IMR-90 (cell line): ENCODE data around the gene HNMT.
A peak's percentile ranks its signal among the peaks of the same experiment; 100 is the strongest.

ENCODE experiments used
- BHLHE40 ChIP-seq: fragments of 150-350 bp; IDR thresholded peaks from 2 replicates; pipeline ENCODE4 v1.6.1; 2016; ENCODE audit warnings: mild to moderate bottlenecking, low read depth, low read length
- CEBPB ChIP-seq: IDR thresholded peaks from 2 replicates; pipeline ENCODE4 v1.6.1; 2012; ENCODE audit warnings: low read depth, low read length, improper control_type of control experiment
- CTCF ChIP-seq: conservative IDR thresholded peaks from 2 replicates; pipeline ENCODE4 v1.5.1; 2012; ENCODE audit warnings: mild to moderate bottlenecking, low read depth, low read length, improper control_type of control experiment
- ELK1 ChIP-seq: fragments of 150-350 bp; IDR thresholded peaks from 2 replicates; pipeline ENCODE4 v1.6.1; 2016; ENCODE audit warnings: low read depth, mild to moderate bottlenecking, low read length, moderate library complexity, borderline replicate concordance
- FOS ChIP-seq: fragments of 150-350 bp; IDR thresholded peaks from 2 replicates; pipeline ENCODE4 v1.6.1; 2016; ENCODE audit warnings: low read depth, low read length
- POLR2A ChIP-seq: IDR thresholded peaks from 2 replicates; pipeline ENCODE4 v1.6.1; 2012; ENCODE audit warnings: mild to moderate bottlenecking, low read depth, low read length
- RAD21 ChIP-seq: IDR thresholded peaks from 2 replicates; pipeline ENCODE4 v1.6.1; 2012; ENCODE audit warnings: low read length, improper control_type of control experiment
- RCOR1 ChIP-seq: IDR thresholded peaks from 2 replicates; pipeline ENCODE4 v1.6.1; 2012; ENCODE audit warnings: mild to moderate bottlenecking, low read length, improper control_type of control experiment; ENCODE audit not compliant: insufficient replicate concordance
- RFX5 ChIP-seq: IDR thresholded peaks from 2 replicates; pipeline ENCODE4 v1.8.0; 2012; ENCODE audit warnings: low read depth, mild to moderate bottlenecking, low read length, moderate library complexity

GRCh38 chr2:137930146-137930545 is 34.1 kb upstream of the HNMT start:
- TF ChIP-seq RFX5, result no peak
- no peak for TF ChIP-seq RAD21
- TF ChIP-seq CTCF, result no peak
- TF ChIP-seq CEBPB, result 0 out of 2 replicates have a peak, but pooled peaks have one; percentile 25
- no peak for TF ChIP-seq FOS
- TF ChIP-seq RCOR1, result no peak
- no peak for TF ChIP-seq POLR2A
- no peak for TF ChIP-seq ELK1
- TF ChIP-seq BHLHE40, result no peak
